ACC112 (cell line): Measurements from ENCODE around the gene FAM90A1.
A peak's percentile ranks its signal among the peaks of the same experiment; 100 is the strongest.
"Not testable (repeated sequence)": the region's sequence is repeated elsewhere in the genome, so short reads cannot be mapped to it uniquely, and the experiment has no call there.

Experiments used
- H2AFZ ChIP-seq: fragments of 200-600 bp; sonication (generic); one replicate; pipeline ENCODE4 v1.6.0; 2017; ENCODE audit warnings: antibody characterized with exemption, low read length; ENCODE audit not compliant: unreplicated experiment
- H3K27ac ChIP-seq: fragments of 200-600 bp; sonication (generic); 2 replicates; pipeline ENCODE4 v1.5.1; 2014; ENCODE audit warnings: low read depth, mild to moderate bottlenecking, antibody characterized with exemption, low read length, moderate library complexity
- H3K27me3 ChIP-seq: fragments of 200-600 bp; sonication (generic); 2 replicates; pipeline ENCODE4 v1.6.1; 2014; ENCODE audit warnings: mild to moderate bottlenecking, antibody characterized with exemption, low read length, moderate library complexity, mixed read lengths; ENCODE audit not compliant: insufficient read depth
- H3K36me3 ChIP-seq: fragments of 200-600 bp; sonication (generic); 2 replicates; pipeline ENCODE4 v1.6.1; 2016; ENCODE audit warnings: mild to moderate bottlenecking, antibody characterized with exemption, low read length, moderate library complexity, mixed read lengths; ENCODE audit not compliant: insufficient read depth
- H3K4me1 ChIP-seq: fragments of 200-600 bp; sonication (generic); one replicate; pipeline ENCODE4 v1.6.1; 2016; ENCODE audit warnings: low read length, mixed read lengths; ENCODE audit not compliant: insufficient read depth, unreplicated experiment, control insufficient read depth
- H3K4me3 ChIP-seq: fragments of 200-600 bp; sonication (generic); 2 replicates; pipeline ENCODE4 v1.5.1; 2014; ENCODE audit warnings: mild to moderate bottlenecking, low read depth, low read length
- H3K79me2 ChIP-seq: fragments of 200-600 bp; sonication (generic); one replicate; pipeline ENCODE4 v1.6.0; 2016; ENCODE audit warnings: low read length; ENCODE audit not compliant: control insufficient read depth, unreplicated experiment, insufficient read depth

The FAM90A1 gene

GRCh38 chr12:8226992-8227731 is at the start of gene FAM90A1:
Gene FAM90A1, minus strand, starts transcription at chr12:8227618. Its CDS starts 2,786 bp downstream, at chr12:8224832.
- H3K36me3 ChIP-seq, H3K4me1 ChIP-seq, H3K79me2 ChIP-seq, H3K27me3 ChIP-seq, H3K27ac ChIP-seq, H2AFZ ChIP-seq: not testable (repeated sequence)
- peak within 1 kb of the TSS; percentile 63 for H3K4me3 ChIP-seq

GRCh38 chr12:8276397-8276796 is 49.0 kb upstream of the FAM90A1 start:
- not testable (repeated sequence) for H3K4me1 ChIP-seq, H3K27me3 ChIP-seq, H2AFZ ChIP-seq, H3K27ac ChIP-seq, H3K79me2 ChIP-seq, H3K36me3 ChIP-seq, H3K4me3 ChIP-seq

GRCh38 chr12:8266706-8267105 is 39.3 kb upstream of the FAM90A1 start:
- H3K79me2 ChIP-seq, H2AFZ ChIP-seq, H3K27ac ChIP-seq, H3K4me3 ChIP-seq, H3K4me1 ChIP-seq, H3K36me3 ChIP-seq, H3K27me3 ChIP-seq: not testable (repeated sequence)

- not testable (repeated sequence) for H3K4me3 ChIP-seq, H2AFZ ChIP-seq, H3K4me1 ChIP-seq, H3K27ac ChIP-seq, H3K36me3 ChIP-seq, H3K79me2 ChIP-seq
- H3K27me3 ChIP-seq = peaks cover 16% of the 10 kb centered on the region
Observed at GRCh38 chr12:8264236-8264635, 36.8 kb upstream of the FAM90A1 start.

GRCh38 chr12:8261111-8261554 is 33.7 kb upstream of the FAM90A1 start:
- H3K27me3 ChIP-seq = peaks cover 19% of the 10 kb centered on the region
- not testable (repeated sequence) for H3K27ac ChIP-seq, H2AFZ ChIP-seq, H3K36me3 ChIP-seq, H3K79me2 ChIP-seq, H3K4me1 ChIP-seq, H3K4me3 ChIP-seq

- H3K27me3 ChIP-seq = peaks cover 19% of the 10 kb centered on the region
- not testable (repeated sequence) for H3K27ac ChIP-seq, H3K4me3 ChIP-seq, H2AFZ ChIP-seq, H3K79me2 ChIP-seq, H3K36me3 ChIP-seq, H3K4me1 ChIP-seq
Observed at GRCh38 chr12:8256356-8256755, 28.9 kb upstream of the FAM90A1 start.

- not testable (repeated sequence) for H3K4me3 ChIP-seq, H2AFZ ChIP-seq, H3K4me1 ChIP-seq, H3K27me3 ChIP-seq, H3K79me2 ChIP-seq, H3K36me3 ChIP-seq, H3K27ac ChIP-seq
Observed at GRCh38 chr12:8254705-8255104, 27.3 kb upstream of the FAM90A1 start.

GRCh38 chr12:8252056-8252818 is 24.8 kb upstream of the FAM90A1 start:
- not testable (repeated sequence) for H3K27me3 ChIP-seq, H2AFZ ChIP-seq, H3K36me3 ChIP-seq, H3K79me2 ChIP-seq, H3K4me1 ChIP-seq, H3K4me3 ChIP-seq, H3K27ac ChIP-seq

GRCh38 chr12:8251616-8252015 is 24.2 kb upstream of the FAM90A1 start:
- not testable (repeated sequence) for H2AFZ ChIP-seq, H3K27ac ChIP-seq, H3K79me2 ChIP-seq, H3K27me3 ChIP-seq, H3K4me3 ChIP-seq, H3K36me3 ChIP-seq, H3K4me1 ChIP-seq

- not testable (repeated sequence) for H3K36me3 ChIP-seq, H3K4me3 ChIP-seq, H3K79me2 ChIP-seq, H3K4me1 ChIP-seq, H2AFZ ChIP-seq, H3K27ac ChIP-seq, H3K27me3 ChIP-seq
Observed at GRCh38 chr12:8246941-8247535, 19.6 kb upstream of the FAM90A1 start.

GRCh38 chr12:8243682-8244161 is 16.3 kb upstream of the FAM90A1 start:
- Histone ChIP-seq H3K4me3 (peak overlapping the region; percentile 84), H3K27ac (peak overlapping the region; percentile 60), H2AFZ (peak overlapping the region; percentile 41)
- H3K4me1 ChIP-seq, H3K79me2 ChIP-seq, H3K27me3 ChIP-seq, H3K36me3 ChIP-seq: not testable (repeated sequence)
